ENCODE measurements around the gene INSYN1. TPM values are rescaled to one million over a fixed set of nuclear protein-coding genes. Genes with fewer than 3 reads are reported as not detected.

Gene INSYN1
- total RNA-seq, 3 donors from 2014 or later, result not detected

DNA sequence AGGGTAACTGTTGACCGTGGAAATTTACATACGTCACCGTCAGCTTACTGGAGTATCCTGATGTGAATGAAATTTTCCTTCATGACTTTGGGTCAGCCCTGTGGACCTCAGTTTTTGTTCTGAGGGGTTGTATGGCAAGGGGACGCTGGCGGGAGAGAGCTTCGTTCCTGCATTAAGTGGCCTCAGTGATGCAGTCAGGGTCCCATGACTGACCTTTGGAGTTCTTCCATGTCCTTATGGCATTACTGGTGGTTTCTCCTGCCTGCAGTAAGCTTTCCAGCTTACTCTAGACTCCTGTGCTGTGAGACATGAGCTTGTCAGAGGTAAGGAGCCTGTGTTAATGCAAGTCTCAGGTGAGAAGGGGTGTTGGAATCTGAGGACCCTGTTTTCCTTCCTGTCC, 67.2 kb downstream of the INSYN1 start:
- H3K36me3 Mint-ChIP-seq (ENCODE audit: insufficient read depth), result no peaks in the 10 kb centered on the region
- peaks cover 54% of the 10 kb centered on the region for H3K27me3 Mint-ChIP-seq (ENCODE audit: low read depth)
- ATAC-seq, result no peak
- no peak for DNase-seq
- H3K4me1 Mint-ChIP-seq (ENCODE audit: low read depth), result peaks cover 11% of the 10 kb centered on the region
- no peaks in the 10 kb centered on the region for H3K9me3 Mint-ChIP-seq
- no peak overlapping the region for H3K4me3 Mint-ChIP-seq

Other genes with a start within 250 kb of the INSYN1 start
- 10 to 100 TPM; 65.5 to 68.1 (median 67.7) TPM for gene NPTN, start 120.0 kb downstream of the INSYN1 start, total RNA-seq
- 1 to 10 TPM; 2.6 to 4.1 (median 3.1) TPM for gene CD276, start 69.0 kb downstream of the INSYN1 start, total RNA-seq
- not detected for gene TBC1D21, start 120.2 kb upstream of the INSYN1 start, total RNA-seq
- gene LOXL1, start 173.1 kb upstream of the INSYN1 start, total RNA-seq, result 1 to 10 TPM in 1 of 3 donors, under 1 TPM in 2; 0.65 to 1.2 (median 0.81) TPM
- gene STOML1, start 238.9 kb upstream of the INSYN1 start, total RNA-seq, result 10 to 100 TPM; 14.6 to 17.9 (median 16.4) TPM
- 10 to 100 TPM; 34.9 to 39.1 (median 34.9) TPM for gene PML, start 241.4 kb upstream of the INSYN1 start, total RNA-seq